ENCODE data around the gene ETHE1.

GRCh38 chr19:43485951-43486350, 41.0 kb downstream of the ETHE1 start:
- no peak for TF ChIP-seq FOXP2 (optimal IDR thresholded peaks at IDR 0.05; ENCODE audit: control extremely low read depth, extremely low read length, insufficient read depth)
- no peak for TF ChIP-seq EZH2 (IDR thresholded peaks at IDR 0.05)

All from SK-N-MC (cell line).